NCI-H510A treated with DMSO at 0.1 percent for 48 hours (cell line): Measurements from ENCODE around the gene ARHGAP28.

ENCODE experiments used
- DNase-seq: peaks from one replicate; lab custom pipeline; 2025; lab: John Stamatoyannopoulos, UW

Gene ARHGAP28

DNA sequence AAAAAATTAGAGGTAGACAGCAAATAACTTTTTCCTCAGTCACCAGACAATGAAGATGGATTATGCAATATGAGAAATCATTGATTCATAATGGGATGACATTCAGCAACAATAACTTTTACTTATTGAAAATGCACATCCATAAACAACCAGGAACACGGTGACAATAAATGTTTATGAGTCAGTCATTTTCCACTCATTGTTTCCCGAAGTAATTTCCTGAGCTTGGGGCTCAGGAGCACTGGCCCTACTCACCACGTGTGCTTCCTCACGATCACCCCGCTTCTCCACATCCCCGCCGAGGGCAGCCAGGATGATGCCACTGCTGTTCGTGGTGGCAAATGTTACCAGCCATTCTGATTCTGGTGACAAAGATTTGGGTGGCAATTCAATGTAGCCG, 231.8 kb downstream of the ARHGAP28 start:
- no peak for DNase-seq

DNA sequence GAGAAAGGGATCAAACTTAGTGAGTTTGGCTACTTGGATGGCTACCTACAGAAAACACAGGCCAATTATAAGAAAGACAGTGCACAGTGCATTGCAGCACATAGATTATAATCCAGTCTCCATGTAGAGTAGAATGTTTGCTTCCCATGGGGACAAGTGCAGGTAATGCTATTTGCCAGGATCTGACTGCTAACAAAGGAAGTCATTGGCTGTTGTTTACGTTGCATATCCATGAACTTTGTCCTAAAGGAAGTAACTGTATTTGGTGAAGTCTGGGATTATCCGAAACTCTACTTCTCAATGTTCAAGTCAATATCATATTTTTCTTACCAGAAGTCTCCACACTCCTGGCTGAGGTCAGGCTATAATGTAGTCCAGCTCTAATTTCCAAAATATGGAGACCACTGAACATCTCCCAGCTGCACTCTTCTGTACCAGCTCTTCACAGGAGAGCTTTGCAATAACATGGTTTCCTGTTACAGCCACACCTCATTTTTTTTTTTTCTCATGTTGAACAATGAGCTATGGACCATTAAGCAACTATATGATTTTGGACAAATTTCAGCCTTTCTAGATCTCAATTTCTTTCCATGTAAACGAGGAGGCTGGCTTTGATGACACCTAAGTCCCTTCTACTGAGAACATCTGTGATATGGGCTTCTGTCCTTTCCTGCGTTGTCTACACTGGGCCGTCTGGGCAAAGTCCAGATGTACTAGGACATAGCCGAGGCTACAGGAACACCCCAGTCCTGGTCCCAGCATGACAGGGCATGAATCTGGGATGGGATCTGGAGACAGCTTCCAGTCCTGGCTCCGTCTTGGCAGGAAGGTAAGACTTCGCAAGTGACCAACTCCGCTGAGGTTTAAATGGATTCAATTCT, 233.3 kb downstream of the ARHGAP28 start:
- DNase-seq: peak; percentile 40

DNA sequence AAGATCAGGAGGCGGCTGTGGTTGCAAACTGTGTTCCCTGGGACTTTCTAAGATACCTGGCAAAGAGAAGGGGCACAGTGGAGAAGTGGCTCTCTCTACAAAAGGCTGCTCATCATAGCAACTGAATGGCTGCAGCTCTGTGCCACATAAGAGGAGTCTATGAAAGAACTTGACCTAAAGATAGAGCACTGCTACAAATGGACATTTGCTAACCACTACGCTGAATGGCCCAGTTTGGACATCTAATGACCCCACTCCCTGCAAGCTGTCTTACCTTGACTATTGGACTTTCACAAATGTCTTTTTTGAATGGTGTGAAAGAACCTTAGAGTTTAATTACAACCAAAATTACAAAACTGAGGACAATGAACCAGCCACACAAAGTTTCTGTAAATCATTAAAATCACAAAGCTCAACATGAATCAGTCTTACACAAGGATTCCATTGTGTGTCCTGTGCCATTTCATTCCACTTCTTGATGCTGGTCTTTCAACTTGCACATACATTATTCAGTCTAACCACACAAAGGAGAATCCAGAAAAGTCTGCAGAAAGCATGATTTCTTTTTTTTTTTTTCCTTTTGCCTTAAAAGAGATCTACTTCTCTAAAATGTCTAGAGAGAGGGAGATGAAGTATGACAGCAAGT, 234.1 kb downstream of the ARHGAP28 start:
- DNase-seq: no peak
